Measurements from ENCODE around the gene MYO1C. TPM values are rescaled to one million over a fixed set of nuclear protein-coding genes. Genes with fewer than 3 reads are reported as not detected.

MYO1C gene
- total RNA-seq, 1 experiment from 2014 or later = 94.1 TPM

DNA sequence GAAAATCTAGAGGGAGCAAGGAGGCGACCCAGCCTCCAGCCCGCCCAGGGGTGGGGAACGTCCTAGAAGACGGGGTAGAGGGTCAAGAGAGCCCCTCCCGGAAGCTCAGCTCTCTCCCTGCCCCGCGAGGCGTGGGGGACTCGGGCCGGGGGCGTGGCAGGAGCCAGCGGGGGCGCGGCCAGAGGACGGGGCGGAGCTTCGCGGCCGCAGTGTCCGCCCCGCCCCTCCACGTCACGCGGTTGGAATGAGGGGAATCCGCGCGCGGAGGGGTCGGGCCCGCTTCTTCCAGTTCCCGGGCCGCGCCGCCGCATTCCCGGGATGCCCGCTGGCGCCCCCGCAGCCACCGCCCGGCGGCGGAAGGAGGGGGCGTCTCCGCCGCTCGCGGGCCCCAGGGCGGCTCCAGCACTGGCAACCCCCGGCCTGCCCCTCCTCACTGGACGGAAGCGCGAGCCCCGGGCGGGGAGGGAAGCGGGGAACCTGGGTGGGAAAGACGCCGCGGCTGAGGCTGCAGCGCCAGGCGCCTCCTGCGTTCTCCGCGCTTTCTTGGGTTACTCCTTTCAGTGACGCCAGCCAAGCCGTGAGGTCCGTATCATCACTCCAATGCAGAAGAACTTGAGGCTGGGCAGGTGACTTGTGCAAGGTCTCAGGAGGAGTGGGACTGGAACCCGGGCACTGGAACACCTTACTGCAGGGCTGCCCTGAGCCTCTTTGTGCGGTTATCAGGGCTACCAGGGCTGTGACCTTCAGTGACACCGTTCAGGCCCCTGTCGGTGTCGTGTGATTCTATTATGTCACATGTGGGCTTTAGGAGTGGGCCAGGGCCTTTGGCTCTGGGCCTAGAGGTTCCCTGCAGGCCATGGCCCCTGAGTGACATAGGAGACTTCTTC, 4.3 kb downstream of the MYO1C start:
- DNase-seq (ENCODE audit: low spot score) = peak; percentile 76
- in situ Hi-C loops (cut with HindIII; ENCODE audit: low sequenced_read_pairs) = no loop called here

DNA sequence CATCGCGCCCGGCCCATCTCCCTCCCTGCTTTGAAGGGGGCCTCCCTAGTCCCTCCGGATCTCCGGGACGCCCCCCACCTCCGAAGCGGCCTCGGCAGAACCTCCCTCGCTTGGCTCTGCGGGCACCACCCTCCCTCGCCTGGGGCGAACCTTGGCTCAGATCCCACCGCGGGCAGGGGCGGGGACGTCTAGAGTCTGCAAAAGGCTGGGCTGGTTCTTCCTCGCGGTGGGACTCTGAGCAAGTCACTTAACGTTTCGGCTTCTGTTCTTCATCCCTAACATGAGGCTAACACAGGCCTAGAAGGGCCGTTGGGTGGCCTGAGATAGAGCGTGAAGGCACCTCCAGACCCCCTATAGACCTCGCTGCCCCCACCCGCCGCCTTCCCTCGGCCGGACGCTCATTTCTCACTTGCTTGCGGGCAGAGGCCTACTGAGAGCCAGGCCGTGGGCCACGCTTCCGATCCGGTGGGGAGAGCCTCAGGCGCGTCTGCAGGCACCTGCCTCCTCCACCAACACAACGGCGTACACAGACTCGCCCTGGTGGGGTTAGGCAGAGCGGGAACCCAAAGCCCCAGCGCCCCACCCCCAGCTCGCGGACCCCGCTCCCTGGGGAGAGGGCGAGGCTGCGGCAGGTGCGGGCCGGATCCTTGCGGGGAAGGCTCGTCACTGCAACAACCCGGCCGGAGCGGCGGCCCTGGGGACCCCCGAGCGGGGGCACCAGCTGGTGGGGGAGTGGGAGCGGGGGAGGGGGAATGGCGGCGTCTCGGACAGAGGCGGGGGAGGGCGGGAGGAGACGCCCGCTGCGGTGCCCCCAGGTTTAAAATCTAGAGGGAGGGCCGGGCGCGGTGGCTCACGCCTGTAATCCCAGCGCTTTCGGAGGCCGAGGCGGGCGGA, 5.4 kb downstream of the MYO1C start:
- in situ Hi-C loops (cut with HindIII; ENCODE audit: low sequenced_read_pairs) = no loop called here
- peak; percentile 41 for DNase-seq (ENCODE audit: low spot score)

DNA sequence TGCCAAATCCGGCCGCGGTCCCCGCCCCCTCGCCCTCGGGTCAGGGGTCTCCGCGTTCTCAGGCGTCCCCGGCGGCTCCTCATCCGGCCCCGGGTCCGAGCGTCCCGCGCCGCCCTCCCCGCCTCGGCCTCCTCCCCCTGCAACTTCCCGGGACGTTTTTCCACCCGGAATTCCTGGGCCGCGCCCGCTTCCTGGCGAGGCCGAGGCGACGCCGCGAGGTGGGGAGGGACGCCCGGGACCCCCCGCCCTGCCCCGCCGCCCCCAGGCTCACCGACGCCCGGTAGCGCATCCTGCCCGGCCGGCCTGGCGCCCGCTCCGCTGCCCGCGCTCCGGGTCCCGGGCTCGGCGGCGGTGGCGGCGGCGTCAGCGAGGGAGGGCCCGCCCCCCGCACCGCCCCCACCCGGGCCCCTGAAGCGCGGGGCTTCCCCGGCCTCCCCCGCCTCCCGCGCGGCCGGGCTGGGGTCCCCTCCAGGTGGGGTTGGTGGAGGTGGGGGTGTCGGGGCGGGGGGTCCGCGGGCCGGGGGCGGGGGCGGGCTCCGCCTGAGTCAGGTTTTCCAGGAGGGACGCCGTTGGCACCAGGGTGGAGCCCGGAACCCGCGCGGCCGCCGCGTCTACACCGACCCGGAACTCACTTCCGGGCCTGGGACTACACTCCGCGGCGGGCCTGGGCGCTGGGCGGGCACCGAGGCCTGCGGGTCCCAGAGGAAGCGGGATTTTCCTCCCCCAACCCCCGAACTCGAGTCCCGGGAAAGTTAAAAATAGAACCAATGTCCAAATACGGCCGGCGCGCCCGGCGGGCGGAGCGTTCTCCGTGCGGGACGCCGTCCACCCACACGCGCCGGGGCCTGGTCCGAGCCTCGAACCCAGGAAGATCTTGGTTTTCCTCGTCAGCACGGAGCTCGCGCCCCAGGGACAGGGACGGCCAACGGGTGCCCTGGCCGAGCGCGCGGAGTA, 6.8 kb downstream of the MYO1C start:
- in situ Hi-C loops (cut with HindIII; ENCODE audit: low sequenced_read_pairs) = no loop called here

DNA sequence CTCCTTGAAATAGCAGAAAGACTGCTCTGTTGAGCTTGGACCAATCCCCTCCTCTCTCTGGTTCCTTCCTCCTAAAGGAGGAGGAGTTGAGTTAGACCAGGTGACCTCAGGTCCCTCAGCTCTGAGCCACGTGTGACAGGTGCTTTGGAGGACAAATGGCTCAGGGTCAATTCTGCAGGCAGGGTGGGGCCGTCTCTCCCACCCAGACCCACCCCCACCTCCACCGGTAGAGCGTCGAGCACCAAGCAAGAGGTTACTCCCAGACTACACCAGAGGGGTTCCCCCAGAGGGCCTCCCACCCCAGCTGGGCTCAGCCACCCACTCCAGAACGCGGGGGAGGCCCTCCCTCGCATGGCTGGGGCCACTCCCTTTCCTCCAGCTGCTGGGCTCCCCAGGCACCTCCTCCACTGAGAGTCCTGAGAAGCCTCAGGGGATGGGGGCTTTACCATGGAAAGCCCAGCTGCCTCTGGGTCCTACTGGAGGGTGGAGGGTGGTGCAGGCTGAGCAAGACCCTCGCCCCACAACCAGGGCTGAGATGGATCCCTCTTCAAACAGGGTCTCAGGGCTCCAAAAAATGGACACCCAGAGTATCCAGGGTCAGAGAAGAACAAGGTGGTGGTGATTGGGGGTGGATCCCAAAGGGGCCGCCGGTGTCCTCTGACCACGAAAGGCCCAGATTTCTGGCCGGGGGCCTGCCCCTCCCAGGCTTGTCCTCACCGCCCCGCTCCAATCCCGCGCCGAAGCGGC, 7.6 kb downstream of the MYO1C start:
- in situ Hi-C loops (cut with HindIII; ENCODE audit: low sequenced_read_pairs) = no loop called here
- peak; percentile 35 for DNase-seq (ENCODE audit: low spot score)

More for the DNA sequence above, 6.8 kb downstream of the MYO1C start:
- no peak for DNase-seq (ENCODE audit: low spot score)

DNA sequence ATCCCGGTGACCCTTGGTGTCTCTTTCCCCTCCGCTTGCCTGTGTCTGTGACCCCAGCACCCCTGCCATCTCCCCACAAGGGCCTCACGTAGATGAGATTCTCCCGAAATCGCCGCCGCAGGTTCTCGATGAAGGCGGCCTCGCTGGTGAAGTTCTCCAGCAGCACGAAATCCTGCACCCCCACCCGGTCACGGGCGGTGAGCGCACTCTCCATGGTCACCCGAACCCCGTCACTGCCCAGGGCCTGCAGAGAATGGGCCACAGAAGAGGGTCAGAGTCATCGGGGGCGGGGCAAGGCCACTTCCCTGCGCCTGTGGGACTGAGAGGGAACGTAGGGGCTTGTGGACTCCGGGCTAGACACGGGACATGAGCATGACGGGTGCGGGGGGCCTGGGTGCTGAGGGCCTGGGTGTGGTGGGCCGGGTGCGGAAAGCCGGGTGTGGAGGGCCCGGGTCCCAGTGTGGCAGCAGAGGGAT, 8.4 kb downstream of the MYO1C start:
- no peak for DNase-seq (ENCODE audit: low spot score)
- in situ Hi-C loops (cut with HindIII; ENCODE audit: low sequenced_read_pairs) = no loop called here

DNA sequence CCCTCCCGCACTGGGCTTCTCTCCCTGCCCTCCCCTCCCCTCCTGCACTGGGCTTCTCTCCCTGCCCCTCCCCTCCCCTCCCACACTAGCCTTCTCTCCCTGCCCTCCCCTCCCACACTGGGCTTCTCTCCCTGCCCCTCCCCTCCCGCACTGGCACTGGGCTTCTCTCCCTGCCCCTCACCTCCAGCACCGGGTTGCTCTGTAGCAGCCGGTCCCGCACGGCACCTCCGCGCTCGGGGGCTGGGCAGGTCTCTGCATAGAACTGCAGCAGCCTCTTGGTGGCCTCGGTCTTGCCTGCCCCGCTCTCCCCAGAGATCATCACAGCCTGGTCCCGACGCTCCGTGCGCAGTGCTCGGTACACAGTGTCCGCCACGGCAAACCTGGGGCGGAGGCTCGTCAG, 9.8 kb downstream of the MYO1C start:
- DNase-seq (ENCODE audit: low spot score) = no peak
- in situ Hi-C loops (cut with HindIII; ENCODE audit: low sequenced_read_pairs) = no loop called here

DNA sequence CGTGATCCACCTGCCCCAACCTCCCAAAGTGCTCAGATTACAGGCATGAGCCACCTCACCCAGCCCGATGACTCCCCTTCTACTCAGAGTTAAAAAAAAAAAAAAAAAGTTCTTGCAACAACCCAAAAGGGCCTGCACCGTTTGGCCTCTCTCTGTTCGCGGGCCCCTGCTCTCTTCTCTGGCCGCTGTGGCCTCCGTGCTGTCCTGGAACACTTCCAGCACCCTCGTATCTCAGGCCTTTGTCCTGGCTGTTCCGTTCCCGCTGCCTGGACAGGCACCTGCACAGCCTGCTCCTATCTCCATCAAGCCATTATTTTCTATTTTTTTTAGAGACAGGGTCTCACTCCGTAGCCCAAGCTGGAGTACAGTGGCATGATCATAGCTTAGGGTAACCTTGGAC, 10.8 kb downstream of the MYO1C start:
- DNase-seq (ENCODE audit: low spot score) = no peak
- in situ Hi-C loops (cut with HindIII; ENCODE audit: low sequenced_read_pairs) = no loop called here

DNA sequence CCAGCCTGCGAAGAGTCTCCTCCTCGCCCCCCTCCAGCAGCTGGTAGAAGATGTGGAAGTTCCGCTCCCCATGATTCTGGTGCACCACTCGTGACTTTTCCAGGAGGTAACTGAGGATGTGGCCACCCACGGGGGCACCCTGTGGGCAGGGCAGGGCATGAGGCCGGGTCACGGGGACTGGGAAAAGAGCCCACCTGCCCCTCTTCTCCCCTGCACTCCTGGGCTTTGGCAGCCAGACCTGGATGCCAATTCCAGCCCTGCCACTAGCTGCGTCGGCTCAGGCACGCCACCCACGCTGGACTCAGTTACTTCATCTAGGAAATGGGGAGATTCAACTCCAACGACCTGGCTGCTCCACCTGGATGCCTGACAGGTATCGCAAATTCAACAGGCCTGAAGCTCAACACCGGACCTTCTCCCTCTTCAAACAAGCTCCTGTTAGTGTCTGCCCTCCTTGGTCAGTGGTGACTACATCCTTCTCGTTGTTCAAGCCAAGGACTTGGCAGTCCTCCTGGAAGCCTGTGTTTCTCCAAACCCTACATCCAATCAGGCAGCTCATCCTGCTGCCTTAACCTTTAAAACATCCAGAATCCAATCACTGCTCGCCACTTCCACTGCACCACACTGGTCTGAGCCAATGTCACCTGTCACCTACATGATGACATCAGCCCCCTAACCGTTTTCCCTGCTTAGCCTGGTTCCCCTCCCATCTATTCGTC, 11.6 kb downstream of the MYO1C start:
- in situ Hi-C loops (cut with HindIII; ENCODE audit: low sequenced_read_pairs) = no loop called here
- no peak for DNase-seq (ENCODE audit: low spot score)

DNA sequence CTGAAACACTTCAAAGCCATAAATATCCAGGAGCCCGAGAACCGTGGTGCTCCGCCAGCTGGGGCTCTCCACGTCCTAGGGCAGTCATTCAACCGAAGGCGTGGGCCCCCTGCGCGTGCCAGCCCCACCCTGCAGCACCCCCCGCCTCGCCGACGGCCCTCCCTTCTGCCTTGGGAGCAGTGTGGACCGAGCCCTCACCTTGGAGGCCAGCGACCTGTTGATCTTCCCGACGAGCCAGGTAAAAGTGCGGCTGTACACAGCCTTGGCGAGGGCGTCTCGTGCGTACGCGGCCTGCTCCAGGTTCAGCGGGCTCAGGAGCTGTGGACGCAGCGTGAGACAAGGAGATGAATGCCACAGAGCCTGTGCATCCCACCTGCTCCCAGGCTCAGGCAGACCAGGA, 14.1 kb downstream of the MYO1C start:
- in situ Hi-C loops (cut with HindIII; ENCODE audit: low sequenced_read_pairs) = no loop called here
- DNase-seq (ENCODE audit: low spot score) = no peak

DNA sequence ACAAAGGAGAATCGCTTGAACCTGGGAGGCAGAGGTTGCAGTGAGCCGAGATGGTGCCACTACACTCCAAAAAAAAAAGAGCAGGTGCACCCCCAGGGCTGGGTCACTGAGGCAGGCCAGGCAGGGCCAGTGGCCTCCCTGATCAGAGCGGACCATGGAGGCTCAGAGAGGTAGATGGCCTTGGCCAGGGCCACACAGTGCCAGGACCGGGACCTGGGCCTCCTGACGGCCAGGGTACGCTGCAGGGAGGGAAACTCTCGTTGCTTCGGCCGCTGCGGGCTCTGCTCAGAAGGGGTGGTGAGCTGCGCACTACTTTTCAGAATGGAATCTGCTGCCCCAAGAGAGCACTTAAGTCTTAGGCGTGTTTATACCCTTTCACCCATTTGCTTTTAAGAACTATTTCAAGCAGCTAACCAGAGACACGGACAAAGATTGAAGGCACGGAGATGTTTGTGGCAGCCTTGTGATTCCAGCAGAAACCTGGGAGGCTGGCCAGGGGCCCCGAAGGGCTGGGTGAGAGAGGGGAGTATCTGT, 17.1 kb downstream of the MYO1C start:
- no peak for DNase-seq (ENCODE audit: low spot score)
- in situ Hi-C loops (cut with HindIII; ENCODE audit: low sequenced_read_pairs) = no loop called here

DNA sequence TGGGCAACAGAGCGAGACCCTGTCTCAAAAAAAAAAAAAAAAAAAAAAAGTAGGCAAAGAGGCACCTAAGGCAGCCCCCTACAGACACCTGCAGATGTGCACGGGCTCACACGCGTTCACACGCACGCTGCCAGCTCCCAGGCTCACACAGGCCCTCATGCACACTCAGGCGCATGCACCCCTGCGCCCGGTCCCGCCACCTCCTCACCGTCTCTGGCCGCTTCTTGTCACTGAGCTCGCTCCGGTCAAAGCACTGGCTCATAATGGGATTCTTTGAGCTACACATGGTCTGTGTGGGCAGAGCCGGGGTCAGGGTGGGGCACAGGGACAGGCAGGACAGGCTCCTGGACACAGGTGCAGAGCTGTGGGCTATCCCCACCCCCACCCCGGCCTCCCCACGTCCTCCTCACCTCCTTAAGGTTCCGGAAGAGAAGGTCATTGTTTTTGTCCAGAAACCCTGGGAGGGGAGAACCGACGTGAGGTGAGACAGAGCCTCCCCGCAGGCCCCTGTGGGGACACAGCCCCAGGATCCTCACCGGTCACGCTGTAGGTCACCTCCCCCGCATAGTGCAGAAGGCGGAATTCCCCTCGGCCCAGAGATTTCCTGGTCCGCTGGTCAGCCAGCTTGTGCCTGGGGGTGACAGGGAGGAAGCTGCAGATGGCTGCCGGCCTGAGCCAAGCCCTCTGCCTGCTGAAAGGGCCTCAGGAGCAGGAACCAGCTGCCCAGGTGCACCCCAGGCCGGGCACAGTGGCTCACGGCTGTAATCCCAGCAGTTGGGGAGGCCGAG, 17.9 kb downstream of the MYO1C start:
- in situ Hi-C loops (cut with HindIII; ENCODE audit: low sequenced_read_pairs) = no loop called here
- DNase-seq (ENCODE audit: low spot score) = no peak

DNA sequence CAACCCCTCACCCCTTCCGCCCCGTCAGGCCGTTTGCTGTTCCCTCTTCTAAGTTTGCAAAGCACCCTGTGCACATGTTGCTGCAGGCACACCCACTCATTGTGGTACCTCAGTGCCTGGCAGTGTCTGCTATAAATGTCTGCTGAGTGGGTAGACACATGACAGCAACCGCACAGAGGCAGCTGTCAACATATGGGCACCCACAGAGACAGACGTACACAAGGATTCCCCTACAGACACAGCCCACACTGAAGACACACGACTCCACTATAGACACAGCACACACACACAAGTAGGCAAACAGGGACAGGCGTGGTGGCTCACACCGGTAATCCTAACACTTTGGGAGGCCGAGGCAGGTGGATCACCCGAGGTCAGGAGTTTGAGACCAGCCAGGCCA, 18.6 kb downstream of the MYO1C start:
- no peak for DNase-seq (ENCODE audit: low spot score)
- in situ Hi-C loops (cut with HindIII; ENCODE audit: low sequenced_read_pairs) = no loop called here

DNA sequence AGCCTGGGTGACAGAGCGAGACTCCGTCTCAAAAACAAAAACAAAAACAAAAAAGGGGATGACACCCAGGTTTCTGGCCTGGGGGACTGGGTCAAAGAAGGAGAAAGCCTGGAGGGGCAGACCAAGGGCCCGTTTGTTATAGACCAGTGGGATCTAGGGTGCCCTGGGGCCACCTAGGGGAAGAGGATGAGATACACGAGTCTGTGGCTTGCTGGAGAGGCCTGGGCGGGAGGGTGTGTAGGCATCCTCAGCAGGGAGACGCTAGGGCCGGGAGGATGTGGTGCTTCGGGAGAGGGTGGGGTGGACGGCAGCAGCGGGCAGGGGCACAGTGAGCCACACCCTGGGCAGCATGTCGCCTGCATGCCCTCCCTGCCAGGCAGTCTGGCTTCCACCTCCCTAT, 19.3 kb downstream of the MYO1C start:
- in situ Hi-C loops (cut with HindIII; ENCODE audit: low sequenced_read_pairs) = no loop called here
- DNase-seq (ENCODE audit: low spot score) = no peak

DNA sequence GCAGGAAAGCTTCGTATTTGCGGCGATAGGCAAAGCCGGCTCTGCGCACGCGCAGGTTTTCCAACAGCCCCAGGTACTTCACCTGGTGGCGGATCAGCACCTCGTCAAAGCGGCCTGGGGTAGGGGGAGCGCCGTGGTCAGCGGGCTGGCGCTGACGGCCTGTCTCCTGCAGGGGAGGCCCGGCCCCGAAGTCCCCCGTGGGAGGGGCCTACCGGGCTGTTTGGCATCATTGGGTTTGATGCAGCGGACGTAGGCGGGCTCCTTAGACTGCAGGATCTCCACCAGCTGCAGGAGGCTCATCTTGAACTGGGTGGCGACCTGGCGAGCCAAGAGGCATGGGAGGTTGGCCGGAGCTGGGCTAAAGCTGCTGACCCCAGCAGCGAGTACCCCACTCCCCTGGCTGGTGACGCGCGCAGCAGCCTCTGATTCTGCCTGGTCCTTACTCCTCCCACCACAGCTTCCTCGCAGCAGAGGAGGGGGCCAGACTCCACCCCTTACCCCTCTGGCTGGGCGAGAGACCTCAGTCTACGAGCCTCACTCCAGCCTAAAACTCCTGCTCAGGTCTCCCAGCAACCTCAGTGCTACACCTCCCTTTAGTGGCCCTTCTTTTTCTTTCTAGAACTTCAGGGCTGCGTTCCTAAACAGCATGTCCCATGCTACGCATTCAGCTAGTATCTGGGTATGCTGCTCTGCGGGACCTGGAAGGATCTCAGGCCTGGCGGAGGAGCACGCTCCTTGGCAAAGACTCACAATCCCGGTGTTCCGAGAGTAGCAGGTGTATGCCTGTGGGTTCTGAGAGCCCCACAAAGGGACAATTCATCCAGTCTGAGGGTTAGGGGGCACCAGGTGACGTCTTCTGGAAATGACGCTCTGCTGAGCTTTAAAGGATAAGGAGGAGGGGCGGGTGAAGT, 20.3 kb downstream of the MYO1C start:
- in situ Hi-C loops (cut with HindIII; ENCODE audit: low sequenced_read_pairs) = no loop called here
- DNase-seq (ENCODE audit: low spot score) = peak; percentile 61

DNA sequence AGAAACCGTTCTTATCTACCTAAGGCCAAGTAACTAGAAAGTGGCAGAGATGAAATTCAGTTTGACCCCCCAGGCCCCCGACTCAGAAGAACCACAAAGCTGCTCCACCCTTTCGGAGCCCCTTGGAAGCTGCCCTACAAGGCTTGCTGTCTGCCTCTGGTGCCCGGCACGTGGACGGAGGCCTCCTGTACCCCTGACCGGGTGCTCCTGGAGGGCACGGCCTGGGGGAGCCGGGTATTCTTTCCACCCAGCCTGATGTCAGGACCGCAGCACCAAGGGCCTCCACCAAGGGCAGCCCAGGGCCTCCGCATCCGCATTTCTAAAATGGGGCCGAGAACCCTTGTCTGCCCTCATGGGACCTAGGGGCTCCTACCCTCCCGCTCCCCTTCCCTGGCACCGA, 21.0 kb downstream of the MYO1C start:
- in situ Hi-C loops (cut with HindIII; ENCODE audit: low sequenced_read_pairs) = no loop called here
- no peak for DNase-seq (ENCODE audit: low spot score)

Measured in G401 (cell line).